Neutrophil (primary cell): ENCODE results near the gene LIMA1.
"Not testable (repeated sequence)": the region's sequence is repeated elsewhere in the genome, so short reads cannot be mapped to it uniquely, and the experiment has no call there.

Experiments
- H3K27ac ChIP-seq: fragments of 200-600 bp; sonication (generic); 2 replicates; pipeline ENCODE4 v1.5.1; 2016; ENCODE audit warnings: mild to moderate bottlenecking, moderate library complexity
- H3K27me3 ChIP-seq: fragments of 200-600 bp; sonication (generic); 2 replicates; pipeline ENCODE4 v1.6.0; 2016; ENCODE audit warnings: mild to moderate bottlenecking
- H3K36me3 ChIP-seq: fragments of 200-600 bp; sonication (generic); 2 replicates; pipeline ENCODE4 v1.5.1; 2017
- H3K4me1 ChIP-seq, 2 experiments: fragments of 200-600 bp in 1 of 2; sonication (generic) in 1 of 2; 1 replicate in 1 of 2; 2 replicates in 1 of 2; pipeline versions ENCODE4 v1.5.1 to v1.6.1; 2013 to 2016; ENCODE audit warnings: low read depth in 1 of 2, low read length in 1 of 2, mild to moderate bottlenecking in 1 of 2, moderate library complexity in 1 of 2; ENCODE audit not compliant: control insufficient read depth in 1 of 2, insufficient read depth in 1 of 2
- H3K4me3 ChIP-seq, 2 experiments: fragments of 200-600 bp in 1 of 2; sonication (generic) in 1 of 2; 1 replicate in 1 of 2; 2 replicates in 1 of 2; pipeline ENCODE4 v1.5.1; 2013 to 2016; ENCODE audit warnings: low read depth in 1 of 2, low read length in 1 of 2, mild to moderate bottlenecking in 1 of 2, moderate library complexity in 1 of 2
- H3K9me3 ChIP-seq: fragments of 200-600 bp; sonication (generic); 2 replicates; pipeline ENCODE4 v1.5.1; 2016
- CTCF ChIP-seq: fragments of 200-600 bp; sonication (generic); IDR thresholded peaks from 2 replicates; pipeline ENCODE4 v1.5.1; 2016; ENCODE audit warnings: antibody characterized with exemption

The LIMA1 gene

GRCh38 chr12:50221228-50222008, 61.9 kb downstream of the LIMA1 start:
- no peaks in the 10 kb centered on the region for H3K27me3 ChIP-seq
- H3K4me1 ChIP-seq: peaks cover 22 to 30% of the 10 kb centered on the region in 2 experiments
- H3K4me3 ChIP-seq: no peak overlapping the region
- H3K36me3 ChIP-seq: no peaks in the 10 kb centered on the region
- no peak for TF ChIP-seq CTCF
- H3K27ac ChIP-seq: peak overlapping the region; percentile 62
- H3K9me3 ChIP-seq: no peaks in the 10 kb centered on the region

GRCh38 chr12:50220363-50220995, 62.8 kb downstream of the LIMA1 start:
- Histone ChIP-seq H3K27me3 (no peaks in the 10 kb centered on the region), H3K27ac (no peak overlapping the region), H3K4me3 (no peak overlapping the region), H3K36me3 (no peaks in the 10 kb centered on the region), H3K4me1 (peaks cover 22 to 30% of the 10 kb centered on the region in 2 experiments), H3K9me3 (no peaks in the 10 kb centered on the region)
- no peak for TF ChIP-seq CTCF

- Histone ChIP-seq H3K4me1 (peaks cover 22 to 30% of the 10 kb centered on the region in 2 experiments), H3K9me3 (no peaks in the 10 kb centered on the region), H3K27me3 (no peaks in the 10 kb centered on the region), H3K4me3 (no peak overlapping the region), H3K27ac (no peak overlapping the region), H3K36me3 (no peaks in the 10 kb centered on the region)
- no peak for TF ChIP-seq CTCF
These were observed 63.8 kb downstream of the LIMA1 start for GRCh38 chr12:50219544-50219943.

GRCh38 chr12:50219001-50219400, 64.3 kb downstream of the LIMA1 start:
- H3K27ac ChIP-seq, H3K9me3 ChIP-seq, H3K36me3 ChIP-seq, H3K4me3 ChIP-seq, H3K27me3 ChIP-seq: not testable (repeated sequence)
- peaks cover 22 to 30% of the 10 kb centered on the region in 2 experiments for H3K4me1 ChIP-seq

GRCh38 chr12:50218386-50218785, 64.9 kb downstream of the LIMA1 start:
- no peak overlapping the region for H3K27ac ChIP-seq
- H3K27me3 ChIP-seq: no peaks in the 10 kb centered on the region
- no peaks in the 10 kb centered on the region for H3K9me3 ChIP-seq
- H3K4me1 ChIP-seq: peaks cover 22 to 30% of the 10 kb centered on the region in 2 experiments
- no peak for TF ChIP-seq CTCF
- H3K4me3 ChIP-seq: no peak overlapping the region
- no peaks in the 10 kb centered on the region for H3K36me3 ChIP-seq

GRCh38 chr12:50217202-50217601, 66.1 kb downstream of the LIMA1 start:
- H3K27ac ChIP-seq: no peak overlapping the region
- no peak for TF ChIP-seq CTCF
- no peaks in the 10 kb centered on the region for H3K27me3 ChIP-seq
- no peaks in the 10 kb centered on the region for H3K36me3 ChIP-seq
- no peak overlapping the region for H3K4me3 ChIP-seq
- H3K9me3 ChIP-seq: no peaks in the 10 kb centered on the region
- H3K4me1 ChIP-seq: peaks cover 13 to 18% of the 10 kb centered on the region in 2 experiments
